GM19238 (cell line): ENCODE data around the gene PURB.
"Not testable (repeated sequence)": the region's sequence is repeated elsewhere in the genome, so short reads cannot be mapped to it uniquely, and the experiment has no call there.

Experiments used
- DNase-seq: peaks from one replicate; pipeline ENCODE4 v3.0.0; 2011; ENCODE audit warnings: low spot score; ENCODE audit not compliant: insufficient read length

Gene PURB

DNA sequence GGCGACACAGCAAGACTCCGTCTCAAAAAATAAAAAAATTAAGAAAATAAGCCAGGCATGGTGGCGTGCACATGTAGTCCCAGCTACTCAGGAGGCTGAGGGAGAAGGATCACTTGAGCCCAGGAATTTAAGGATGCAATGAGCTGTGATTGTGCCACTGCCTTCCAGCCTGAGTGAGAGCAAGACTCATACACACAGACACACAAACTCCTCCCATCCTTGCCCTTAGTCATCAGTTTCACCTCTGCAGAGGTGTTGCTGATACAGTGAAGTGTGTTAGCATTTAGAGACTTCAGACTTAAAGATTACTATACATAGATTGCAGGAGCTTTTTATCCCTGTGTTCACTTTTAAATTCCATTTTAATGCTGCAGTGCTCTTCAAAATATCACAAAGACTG, 31.9 kb downstream of the PURB start:
- no peak for DNase-seq

DNA sequence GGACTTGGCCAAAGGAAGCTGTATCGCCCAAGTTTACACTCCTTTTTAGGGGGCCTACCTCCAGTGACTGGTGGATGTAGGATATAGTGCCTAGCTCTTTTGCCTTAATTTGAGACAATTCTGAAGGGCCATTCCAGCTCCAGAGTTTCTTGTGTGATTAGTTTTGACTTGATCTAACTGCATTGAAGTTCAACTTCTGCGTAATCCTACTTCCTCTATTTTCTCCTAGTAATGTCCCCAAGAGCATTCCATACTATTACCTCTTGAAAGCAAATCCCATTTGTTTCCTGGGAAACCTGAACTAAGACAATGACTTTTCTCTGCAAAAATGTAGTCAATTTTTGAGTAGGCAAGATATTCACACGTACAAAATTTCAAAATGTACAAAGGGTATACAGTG, 32.7 kb downstream of the PURB start:
- no peak for DNase-seq

DNA sequence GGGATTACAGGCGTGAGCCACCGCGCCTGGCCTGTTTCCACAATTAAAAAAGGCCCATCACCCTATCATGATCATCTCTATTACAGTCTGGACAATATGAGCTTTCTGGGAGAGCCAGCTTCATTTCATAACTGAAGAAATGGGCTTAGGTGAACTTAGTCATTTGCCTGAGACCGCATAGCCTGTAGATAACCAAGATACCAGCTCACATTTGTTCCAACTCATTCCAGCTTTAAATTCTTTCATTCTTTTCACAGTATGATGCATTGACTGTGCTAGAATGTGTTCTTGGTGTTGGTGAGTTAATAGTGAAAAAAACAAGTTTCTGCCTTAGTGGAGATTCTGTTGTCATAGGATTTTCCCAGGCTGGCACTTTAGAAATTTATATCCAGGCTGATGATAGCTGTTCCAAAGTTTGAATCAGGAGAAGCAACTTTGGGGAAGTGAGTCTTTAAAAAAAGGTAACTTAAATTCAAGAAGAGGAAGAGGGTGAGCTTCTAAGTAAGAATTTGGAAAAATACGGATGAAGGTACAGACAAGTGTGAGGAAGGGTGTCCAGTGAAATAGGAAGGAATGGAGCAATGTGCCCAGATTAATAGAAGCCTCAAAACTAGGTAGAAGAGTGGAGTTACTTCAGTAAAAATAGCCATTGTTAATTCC, 35.3 kb downstream of the PURB start:
- DNase-seq: no peak

DNA sequence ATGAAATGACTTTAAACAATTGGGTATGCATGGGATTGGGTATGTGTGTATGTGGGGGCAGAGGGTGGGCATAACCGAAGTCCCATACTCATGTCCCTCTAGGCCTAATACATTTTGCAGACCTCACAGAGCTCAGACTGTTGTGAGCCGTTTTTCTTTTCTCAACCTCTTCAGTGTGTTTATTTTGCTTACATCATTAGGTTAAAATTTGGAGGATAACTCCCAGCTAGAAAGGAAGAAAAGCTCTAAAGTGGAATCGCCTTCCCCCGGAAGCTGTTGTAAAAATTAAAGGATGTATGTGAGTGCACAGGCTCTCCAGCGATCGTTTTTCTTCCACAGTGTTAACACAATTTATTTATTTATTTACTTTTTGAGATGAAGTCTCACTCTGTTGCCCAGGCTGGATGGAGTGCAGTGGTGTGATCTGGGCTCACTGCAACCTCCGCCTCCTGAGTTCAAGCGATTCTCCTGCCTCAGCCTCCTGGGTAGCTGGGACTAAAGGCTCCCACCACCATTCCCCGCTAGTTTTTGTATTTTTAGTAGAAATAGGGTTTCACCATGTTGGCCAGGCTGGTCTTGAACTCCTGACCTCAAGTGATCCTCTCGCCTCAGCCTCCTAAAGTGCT, 36.0 kb downstream of the PURB start:
- DNase-seq: no peak

DNA sequence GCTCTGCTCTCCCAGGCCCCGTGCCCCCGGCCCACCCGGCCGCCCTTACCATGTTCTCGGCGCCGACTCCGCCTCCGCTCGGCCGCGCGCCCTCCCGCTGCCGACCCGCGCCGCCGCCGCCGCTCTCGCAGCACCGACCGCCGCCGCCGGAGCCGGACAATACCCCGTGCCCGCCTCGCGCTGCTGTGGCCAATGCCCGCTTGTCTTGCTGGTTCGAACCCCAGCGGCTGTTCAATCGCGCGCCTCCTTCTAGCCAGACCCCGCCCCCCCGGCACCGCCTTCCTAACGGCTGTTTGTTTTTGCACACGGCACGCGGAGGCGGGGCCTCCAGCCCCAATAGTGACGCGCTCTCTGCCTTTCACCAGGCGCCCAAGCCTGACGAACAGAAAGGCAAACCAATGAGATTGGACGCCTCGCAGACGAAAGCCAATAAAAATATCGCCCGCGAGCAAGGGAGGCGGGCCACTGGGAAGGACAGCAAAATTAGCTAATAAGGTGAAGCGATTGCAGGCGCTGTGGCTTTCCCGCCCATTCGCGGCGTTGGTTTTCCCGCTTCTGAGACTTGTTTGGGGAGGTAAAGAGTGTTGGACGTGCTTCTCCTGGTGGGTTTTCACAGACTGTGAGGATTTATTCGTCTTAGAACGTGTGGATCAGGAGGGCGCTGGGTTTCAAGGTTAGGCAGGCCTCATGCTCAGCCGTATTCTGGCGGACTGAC, 37.3 kb downstream of the PURB start, which contains the start of gene H2AZ2:
H2AZ2 (minus strand) TSS at position 168 of the 715 bp plus-strand sequence; CDS start at position 52, 116 bp downstream.
- peak; percentile 94 for DNase-seq

DNA sequence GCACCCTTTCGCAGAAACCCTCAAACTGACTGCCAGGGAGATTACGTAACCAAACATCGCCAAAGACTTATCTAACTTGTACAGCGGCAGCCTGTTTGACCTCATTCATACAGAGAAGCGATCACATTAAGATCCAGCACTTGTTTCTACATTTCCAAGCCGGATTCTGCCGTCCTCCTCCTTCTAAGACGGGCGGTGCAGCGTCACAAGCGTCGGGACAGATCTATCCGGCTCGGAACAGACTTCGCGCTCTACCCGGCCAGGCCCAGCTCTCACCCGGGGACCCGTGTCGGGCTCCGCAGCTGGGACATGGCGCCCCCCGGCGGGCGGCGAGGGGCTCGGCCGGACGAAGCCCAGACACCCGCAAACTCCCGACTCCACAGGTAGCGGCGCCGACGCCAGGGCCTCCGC, 37.8 kb downstream of the PURB start:
- peak; percentile 85 for DNase-seq

DNA sequence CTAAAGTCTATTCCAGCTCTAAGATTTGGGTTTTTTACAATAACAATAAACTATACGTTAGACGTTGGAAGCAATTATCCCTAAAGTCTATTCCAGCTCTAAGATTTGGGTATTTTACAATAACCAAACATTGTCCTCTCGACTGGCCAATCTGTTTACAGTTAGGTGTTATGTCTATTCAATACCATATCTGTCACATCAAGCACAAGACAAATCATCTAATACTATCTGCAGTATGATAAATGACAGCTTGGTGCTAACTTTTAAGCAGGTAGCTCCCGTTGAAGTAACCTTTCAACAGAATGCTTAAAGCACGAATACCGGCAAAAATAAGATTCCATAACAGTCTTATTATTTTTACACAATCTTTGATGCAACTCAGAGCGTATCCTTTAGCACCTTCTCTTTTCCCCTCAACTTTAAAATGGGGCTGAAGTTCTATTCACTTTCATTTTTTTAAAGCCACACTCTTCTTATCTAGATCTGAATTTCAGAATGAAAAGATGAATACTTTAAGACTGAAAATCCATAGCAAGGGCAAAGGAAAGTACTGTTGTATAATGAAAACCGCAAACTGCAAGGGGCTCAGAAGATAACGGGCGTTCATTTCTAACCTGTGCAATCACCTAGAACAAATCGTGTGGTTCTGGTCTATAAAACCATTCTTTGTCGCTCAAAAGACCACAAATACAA, 38.4 kb downstream of the PURB start:
- no peak for DNase-seq

DNA sequence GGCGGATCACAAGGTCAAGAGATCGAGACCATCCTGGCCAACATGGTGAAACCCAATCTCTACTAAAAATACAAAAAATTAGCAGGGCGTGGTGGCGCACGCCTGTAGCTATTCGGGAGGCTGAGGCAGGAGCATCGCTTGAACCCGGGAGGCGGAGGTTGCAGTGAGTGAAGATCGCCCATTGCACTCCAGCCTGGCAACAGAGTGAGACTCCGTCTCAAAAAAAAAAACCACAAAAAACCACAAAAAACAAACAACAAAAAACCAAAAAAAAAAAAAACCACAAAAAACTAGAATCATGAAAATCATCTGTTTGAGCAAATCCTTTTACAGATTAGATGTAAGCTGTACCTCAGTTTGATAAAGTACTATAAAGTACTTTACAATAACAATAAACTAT, 38.9 kb downstream of the PURB start:
- not testable (repeated sequence) for DNase-seq

DNA sequence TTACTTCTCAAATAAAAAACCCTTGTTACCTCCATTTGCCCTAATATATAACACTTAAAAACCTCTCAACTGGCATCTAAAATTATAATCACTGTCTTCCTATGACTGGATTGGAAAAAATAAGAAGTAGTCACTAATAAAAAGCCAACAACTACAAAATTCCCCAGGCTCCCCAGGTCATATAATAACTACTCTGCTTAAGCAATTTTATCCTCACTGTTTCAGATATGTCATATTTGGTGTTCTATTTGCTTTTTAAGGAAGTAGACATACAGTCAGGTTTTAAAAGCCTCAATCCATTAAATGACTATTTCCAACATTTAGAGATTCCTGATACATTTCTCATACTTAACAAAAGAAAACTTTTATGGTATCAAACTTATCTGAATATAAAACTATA, 39.9 kb downstream of the PURB start:
- DNase-seq: no peak

DNA sequence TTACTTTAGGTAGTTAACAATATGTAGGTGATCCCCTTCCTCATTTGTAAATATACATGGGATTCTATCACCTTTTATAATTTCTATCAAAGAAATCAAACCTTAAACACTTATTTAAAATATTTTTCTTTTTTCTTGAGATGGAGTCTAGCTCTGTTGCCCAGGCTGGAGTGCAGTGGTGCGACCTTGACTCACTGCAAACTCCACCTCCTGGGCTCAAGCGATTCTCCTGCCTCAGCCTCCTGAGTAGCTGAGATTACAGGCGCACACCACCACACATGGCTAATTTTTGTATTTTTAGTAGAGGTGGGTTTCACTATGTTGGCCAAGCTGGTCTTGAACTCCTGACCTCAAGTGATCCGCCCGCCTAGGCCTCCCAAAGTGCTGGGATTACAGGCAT, 41.9 kb downstream of the PURB start:
- not testable (repeated sequence) for DNase-seq

DNA sequence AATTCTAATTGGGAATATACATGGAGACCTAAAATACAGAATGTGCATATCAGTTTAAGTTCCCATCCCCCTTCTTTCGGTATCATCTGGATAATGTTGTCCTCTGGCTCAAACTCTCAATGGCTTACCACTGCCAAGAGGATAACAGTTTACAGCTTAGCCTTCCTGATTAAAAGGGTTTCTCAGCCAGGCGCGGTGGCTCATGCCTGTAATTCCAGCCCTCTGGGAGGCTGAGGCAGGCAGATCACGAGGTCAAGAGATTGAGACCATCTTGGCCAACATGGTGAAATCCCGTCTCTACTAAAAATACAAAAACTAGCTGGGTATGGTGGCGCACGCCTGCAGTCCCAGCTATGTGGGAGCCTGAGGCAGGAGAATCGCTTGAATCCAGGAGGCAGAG, 42.7 kb downstream of the PURB start:
- not testable (repeated sequence) for DNase-seq

DNA sequence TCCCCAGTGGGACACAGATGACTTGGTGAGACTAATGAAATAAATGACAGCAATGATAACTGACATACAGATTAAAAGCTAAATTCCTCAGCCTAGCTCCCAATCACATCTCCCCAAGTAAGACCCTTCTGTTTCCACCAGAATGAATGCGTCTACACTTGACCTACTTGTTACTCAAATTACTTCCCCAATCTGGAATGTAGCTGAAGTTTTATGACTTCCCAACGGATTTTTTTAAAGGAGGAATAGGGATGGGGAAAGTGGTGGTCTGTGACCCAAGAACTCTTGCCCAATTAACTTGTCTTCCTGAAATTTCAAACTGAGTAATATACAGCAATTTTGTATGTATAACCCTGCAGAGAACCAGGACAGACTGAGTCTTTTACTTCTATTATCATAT, 46.6 kb downstream of the PURB start:
- DNase-seq: no peak

DNA sequence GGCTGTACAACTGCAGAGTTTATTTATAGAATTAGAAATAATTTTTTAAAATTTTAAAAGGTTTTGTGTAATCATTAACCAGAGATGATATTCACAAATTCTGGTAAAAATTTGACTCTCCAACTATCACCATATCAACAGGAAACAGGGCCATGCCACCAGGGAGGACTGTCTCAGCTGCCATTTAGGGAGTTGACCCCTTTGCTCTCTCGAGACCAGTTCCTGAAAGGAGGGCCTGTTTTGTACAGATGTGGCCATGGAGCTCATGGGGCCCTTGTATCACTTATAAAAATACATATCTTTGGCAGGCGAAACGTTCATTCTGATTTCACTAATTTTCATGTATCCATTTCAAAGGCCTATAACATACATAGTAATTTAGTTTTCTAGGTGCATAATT, 57.8 kb downstream of the PURB start:
- DNase-seq: no peak
